ENCODE results near the gene PLD3.

PLD3 gene

DNA sequence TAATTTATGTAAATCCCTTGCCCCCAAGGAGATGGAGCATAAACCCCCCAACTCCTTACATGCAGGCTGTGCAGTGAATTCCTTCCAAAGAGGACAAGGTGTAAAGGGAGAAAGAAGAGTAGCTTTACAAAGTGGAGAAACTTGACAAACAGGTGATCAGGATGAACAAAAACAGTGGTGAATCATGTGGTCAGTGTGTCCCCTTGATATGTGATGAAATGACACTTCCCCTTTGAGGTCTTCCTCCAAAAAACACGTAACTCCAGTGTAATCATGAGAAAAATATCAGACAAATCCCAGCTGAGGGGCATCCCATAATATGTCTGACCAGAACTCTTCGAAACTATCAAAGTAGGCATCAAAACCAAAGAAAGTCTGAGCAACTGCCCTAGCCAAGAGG is 33.8 kb upstream of the PLD3 start:
- CTCF ChIA-PET = interaction anchor here (2.0 kb wide), 1 partner anchor 9 kb away, joined by 8 read pairs; no protein-coding TSS in a partner anchor
- no peak for DNase-seq (ENCODE audit: extremely low spot score)
- TF ChIP-seq BHLHE40 (IDR thresholded peaks at IDR 0.05; ENCODE audit: borderline replicate concordance) (no peak), FOXA1 (IDR thresholded peaks at IDR 0.05) (no peak), PKNOX1 (IDR thresholded peaks at IDR 0.05) (no peak), LEF1 (IDR thresholded peaks at IDR 0.05; ENCODE audit: borderline replicate concordance) (no peak), FOXK2 (IDR thresholded peaks at IDR 0.05) (no peak), TARDBP (IDR thresholded peaks at IDR 0.05) (no peak), SP1 (IDR thresholded peaks at IDR 0.05) (no peak), L3MBTL2 (conservative IDR thresholded peaks at IDR 0.05) (no peak), NFRKB (IDR thresholded peaks at IDR 0.05) (no peak), ELF4 (IDR thresholded peaks at IDR 0.05) (no peak), ZNF384 (IDR thresholded peaks at IDR 0.05) (no peak), CTBP1 (IDR thresholded peaks at IDR 0.05; ENCODE audit: borderline replicate concordance) (no peak), ARNT (IDR thresholded peaks at IDR 0.05) (no peak), FOXM1 (IDR thresholded peaks at IDR 0.05; ENCODE audit: borderline replicate concordance) (no peak), HDGF (IDR thresholded peaks at IDR 0.05; ENCODE audit: borderline replicate concordance) (no peak), SUZ12 (IDR thresholded peaks at IDR 0.05) (no peak)
- POLR2A ChIA-PET = no interaction called here

GRCh38 chr19:40315812-40316470 is 32.6 kb upstream of the PLD3 start:
- no peak for DNase-seq (ENCODE audit: extremely low spot score)
- TF ChIP-seq FOXK2 (IDR thresholded peaks at IDR 0.05) (no peak), SUZ12 (IDR thresholded peaks at IDR 0.05) (no peak), SP1 (IDR thresholded peaks at IDR 0.05) (no peak), PKNOX1 (IDR thresholded peaks at IDR 0.05) (no peak), LEF1 (IDR thresholded peaks at IDR 0.05; ENCODE audit: borderline replicate concordance) (no peak), CTBP1 (IDR thresholded peaks at IDR 0.05; ENCODE audit: borderline replicate concordance) (no peak), ELF4 (IDR thresholded peaks at IDR 0.05) (no peak), NFRKB (IDR thresholded peaks at IDR 0.05) (no peak), FOXA1 (IDR thresholded peaks at IDR 0.05) (no peak), HDGF (IDR thresholded peaks at IDR 0.05; ENCODE audit: borderline replicate concordance) (no peak), BHLHE40 (IDR thresholded peaks at IDR 0.05; ENCODE audit: borderline replicate concordance) (no peak), ZNF384 (IDR thresholded peaks at IDR 0.05) (no peak), L3MBTL2 (conservative IDR thresholded peaks at IDR 0.05) (no peak), FOXM1 (IDR thresholded peaks at IDR 0.05; ENCODE audit: borderline replicate concordance) (no peak), ARNT (IDR thresholded peaks at IDR 0.05) (no peak)
- POLR2A ChIA-PET = no interaction called here
- CTCF ChIA-PET = interaction anchor here (0.6 to 2.0 kb wide), 4 partner anchors 11 to 306 kb away, joined by 3 to 8 read pairs (median 4); partner anchors contain the start of gene SERTAD1

- DNase-seq (ENCODE audit: extremely low spot score) = no peak
- CTCF ChIA-PET = no interaction called here
- POLR2A ChIA-PET = no interaction called here
- TF ChIP-seq L3MBTL2 (conservative IDR thresholded peaks at IDR 0.05) (no peak), ZNF384 (IDR thresholded peaks at IDR 0.05) (no peak), FOXK2 (IDR thresholded peaks at IDR 0.05) (no peak), LEF1 (IDR thresholded peaks at IDR 0.05; ENCODE audit: borderline replicate concordance) (no peak)
Measured at GRCh38 chr19:40317338-40317737, 31.2 kb upstream of the PLD3 start.

DNA sequence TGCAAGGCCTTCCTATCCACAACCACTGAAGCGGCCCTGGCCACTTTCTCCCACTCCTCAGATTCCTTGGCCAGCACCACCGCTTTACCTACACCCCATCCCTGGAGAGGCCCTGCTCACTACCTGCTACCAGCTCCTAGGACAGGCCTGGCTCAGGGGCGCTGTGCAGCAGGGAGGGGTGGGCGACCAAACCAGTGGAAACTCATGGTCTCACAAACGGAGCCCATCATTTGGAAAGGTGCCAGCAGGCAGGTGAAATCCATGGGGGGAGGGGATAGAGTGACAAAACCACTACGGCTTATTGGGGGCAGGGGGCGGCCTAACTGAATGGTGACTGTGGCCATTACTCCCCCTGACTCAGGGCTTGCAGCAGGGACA is 27.9 kb upstream of the PLD3 start:
- CTCF ChIA-PET = no interaction called here

DNA sequence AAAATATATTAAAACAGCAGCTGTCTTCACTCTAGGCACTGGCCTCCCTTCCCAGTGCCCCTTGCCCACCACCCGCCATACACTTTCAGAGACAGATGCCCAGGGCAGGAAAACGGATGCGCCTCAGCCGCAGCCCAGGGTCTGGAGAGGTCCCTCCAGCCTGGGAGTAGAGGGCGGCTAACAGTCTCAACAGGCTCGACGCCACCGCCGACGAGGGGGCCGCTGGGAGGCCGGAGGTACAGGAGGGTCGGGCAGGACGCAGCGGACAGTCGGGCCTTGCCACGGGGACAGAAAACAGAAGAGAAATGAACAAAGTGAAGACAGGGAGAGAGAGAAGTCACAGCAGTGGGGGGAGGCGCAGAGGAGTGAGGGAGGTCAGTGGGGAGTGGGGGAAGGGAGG is 27.4 kb upstream of the PLD3 start:
- CTCF ChIA-PET = no interaction called here
- POLR2A ChIA-PET = interaction anchor here (1.3 to 1.8 kb wide), 2 partner anchors 10 to 27 kb away, joined by 3 to 5 read pairs; partner anchors contain the start of genes C19orf47 and PLD3
- DNase-seq (ENCODE audit: extremely low spot score) = no peak
- TF ChIP-seq ARNT (IDR thresholded peaks at IDR 0.05) = no peak
- no peak for TF ChIP-seq FOXM1 (IDR thresholded peaks at IDR 0.05; ENCODE audit: borderline replicate concordance)
- no peak for TF ChIP-seq SUZ12 (IDR thresholded peaks at IDR 0.05)
- no peak for TF ChIP-seq BHLHE40 (IDR thresholded peaks at IDR 0.05; ENCODE audit: borderline replicate concordance)
- TF ChIP-seq LEF1 (IDR thresholded peaks at IDR 0.05; ENCODE audit: borderline replicate concordance) = no peak
- no peak for TF ChIP-seq ZNF384 (IDR thresholded peaks at IDR 0.05)
- no peak for TF ChIP-seq CTBP1 (IDR thresholded peaks at IDR 0.05; ENCODE audit: borderline replicate concordance)
- no peak for TF ChIP-seq NFRKB (IDR thresholded peaks at IDR 0.05)
- TF ChIP-seq TARDBP (IDR thresholded peaks at IDR 0.05) = no peak
- no peak for TF ChIP-seq FOXK2 (IDR thresholded peaks at IDR 0.05)
- TF ChIP-seq PKNOX1 (IDR thresholded peaks at IDR 0.05) = no peak
- TF ChIP-seq ELF4 (IDR thresholded peaks at IDR 0.05) = no peak

More for the DNA sequence above, 27.9 kb upstream of the PLD3 start:
- TF ChIP-seq LEF1 (IDR thresholded peaks at IDR 0.05; ENCODE audit: borderline replicate concordance) = no peak
- TF ChIP-seq FOXK2 (IDR thresholded peaks at IDR 0.05) = no peak
- TF ChIP-seq HDGF (IDR thresholded peaks at IDR 0.05; ENCODE audit: borderline replicate concordance) = no peak
- TF ChIP-seq SUZ12 (IDR thresholded peaks at IDR 0.05) = no peak
- TF ChIP-seq ELF4 (IDR thresholded peaks at IDR 0.05) = no peak
- no peak for TF ChIP-seq L3MBTL2 (conservative IDR thresholded peaks at IDR 0.05)
- no peak for TF ChIP-seq PKNOX1 (IDR thresholded peaks at IDR 0.05)
- no peak for TF ChIP-seq ZNF384 (IDR thresholded peaks at IDR 0.05)
- no peak for TF ChIP-seq NFRKB (IDR thresholded peaks at IDR 0.05)
- no peak for TF ChIP-seq FOXA1 (IDR thresholded peaks at IDR 0.05)
- no peak for TF ChIP-seq FOXM1 (IDR thresholded peaks at IDR 0.05; ENCODE audit: borderline replicate concordance)
- TF ChIP-seq ARNT (IDR thresholded peaks at IDR 0.05) = no peak
- no peak for TF ChIP-seq TARDBP (IDR thresholded peaks at IDR 0.05)
- TF ChIP-seq BHLHE40 (IDR thresholded peaks at IDR 0.05; ENCODE audit: borderline replicate concordance) = no peak
- no peak for TF ChIP-seq CTBP1 (IDR thresholded peaks at IDR 0.05; ENCODE audit: borderline replicate concordance)
- no peak for TF ChIP-seq SP1 (IDR thresholded peaks at IDR 0.05)
- POLR2A ChIA-PET = interaction anchor here (1.3 kb wide), 1 partner anchor 28 kb away, joined by 3 read pairs; the partner anchor contains the start of genes C19orf47 and PLD3
- no peak for DNase-seq (ENCODE audit: extremely low spot score)
